AML-193 (cell line): ENCODE measurements around the gene EIF6.

Experiments
- DNase-seq, 2 experiments: peaks; one replicate each; lab custom pipeline; 2025; lab: John Stamatoyannopoulos, UW

EIF6 gene

GRCh38 chr20:35312318-35312717 lies 27.7 kb upstream of the EIF6 start:
- DNase-seq: no peak

DNA sequence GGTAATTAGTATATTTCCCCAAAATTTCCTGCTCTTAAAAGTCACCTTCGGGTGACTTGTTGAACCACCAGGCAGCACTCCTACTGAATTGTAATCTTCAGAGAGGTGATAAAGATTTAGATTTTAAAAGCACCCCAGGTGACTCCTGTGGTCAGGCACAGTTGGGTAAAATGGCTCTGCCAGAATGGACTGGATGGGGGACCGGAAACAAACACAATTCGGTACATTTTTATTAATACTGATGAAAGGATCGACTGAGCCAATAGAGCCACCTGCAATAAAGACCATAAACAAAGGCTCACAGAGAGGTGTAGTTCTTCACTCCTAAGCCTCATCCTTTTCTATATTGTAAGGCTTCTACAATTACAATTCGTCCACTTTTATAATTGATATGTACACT lies 27.2 kb upstream of the EIF6 start:
- DNase-seq: no peak

GRCh38 chr20:35311409-35311808 lies 26.8 kb upstream of the EIF6 start:
- no peak for DNase-seq

GRCh38 chr20:35307666-35308653 lies 23.4 kb upstream of the EIF6 start:
- no peak for DNase-seq

GRCh38 chr20:35306931-35307517 lies 22.5 kb upstream of the EIF6 start:
- DNase-seq: peak; percentile 33 to 45

GRCh38 chr20:35305682-35306556 lies 21.3 kb upstream of the EIF6 start:
- peak; percentile 12 to 41 for DNase-seq

DNA sequence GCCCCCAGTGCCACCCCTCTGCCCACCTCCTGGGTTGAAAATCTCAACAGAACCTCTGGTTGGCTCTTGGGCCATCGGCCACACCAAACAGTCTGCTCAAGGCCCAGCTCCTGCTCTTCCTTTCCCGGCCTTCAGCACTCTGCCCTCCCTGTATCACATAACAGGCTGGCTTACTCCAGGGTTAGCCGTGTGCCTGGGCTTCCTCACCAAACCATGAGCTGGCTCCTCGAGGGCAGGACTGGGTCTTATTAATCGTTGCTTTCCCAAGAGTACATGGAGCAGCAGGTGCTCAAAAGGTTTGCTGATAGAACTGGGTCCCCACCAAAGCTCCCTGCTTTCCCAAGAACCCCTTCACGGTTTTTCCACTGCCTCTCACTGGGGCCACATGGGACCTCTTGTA lies 20.4 kb upstream of the EIF6 start:
- DNase-seq: no peak

- DNase-seq: peak; percentile 79 to 82
Observed at GRCh38 chr20:35303735-35304491, 19.3 kb upstream of the EIF6 start.

DNA sequence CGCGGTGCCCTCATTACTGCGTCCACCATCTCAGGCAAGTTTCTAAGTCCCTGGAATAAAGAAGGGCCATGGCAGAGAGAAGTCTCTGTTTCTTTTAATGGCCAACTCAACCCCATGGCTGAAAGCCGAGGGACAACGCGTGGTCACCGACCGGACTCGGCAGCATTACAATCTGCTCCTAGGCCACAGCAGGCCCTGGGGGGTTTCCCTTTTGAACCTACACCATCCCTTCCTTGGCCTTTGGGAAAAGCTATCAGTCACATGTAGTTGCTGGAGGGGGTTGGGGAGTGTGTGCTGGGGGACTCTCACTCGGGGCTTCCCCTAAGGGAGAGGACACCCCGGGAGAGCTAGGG lies 18.8 kb upstream of the EIF6 start:
- no peak for DNase-seq

DNA sequence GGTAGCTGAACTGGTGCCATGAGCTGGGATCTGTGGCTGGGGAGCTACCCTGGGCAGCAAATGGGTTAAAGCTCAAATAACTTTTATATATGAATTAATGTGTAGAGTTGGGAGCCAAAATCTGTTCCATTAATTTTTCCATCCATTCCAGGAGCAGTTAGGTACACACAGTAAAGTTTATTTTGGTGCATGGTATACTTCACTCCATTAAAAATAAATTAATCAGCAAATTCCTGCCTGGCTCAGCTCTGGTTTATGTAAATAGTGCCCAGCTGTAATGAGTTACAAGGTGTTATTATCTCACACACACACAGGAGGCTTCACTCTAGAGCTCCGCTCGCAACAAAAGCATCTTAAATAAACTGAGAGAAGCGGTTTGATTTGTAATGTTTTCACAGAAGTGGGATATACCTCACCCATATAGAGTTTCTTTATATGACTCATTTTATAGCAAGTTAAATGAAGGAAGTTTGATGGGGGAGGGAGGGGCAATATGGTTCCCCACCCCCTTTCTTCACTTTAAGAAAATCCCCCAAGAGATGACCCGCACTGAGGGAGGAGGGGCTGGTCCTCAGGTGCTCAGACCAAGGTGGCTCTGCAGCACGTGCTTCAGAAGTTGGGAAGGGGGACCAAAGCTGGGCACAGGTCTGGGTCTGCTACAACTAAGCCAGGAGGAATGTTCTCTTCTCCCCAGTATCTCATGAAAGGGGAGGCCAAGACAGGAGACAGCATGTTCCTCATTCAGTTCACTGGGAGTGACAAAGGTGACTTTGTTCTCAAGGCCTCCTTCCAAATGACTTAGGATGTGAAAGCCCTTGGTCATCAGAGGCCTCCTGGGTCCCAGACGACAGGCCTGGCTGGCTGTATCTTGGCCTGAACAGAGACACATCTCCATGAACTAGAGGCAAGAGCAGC lies 18.1 kb upstream of the EIF6 start:
- no peak for DNase-seq

- no peak for DNase-seq
Observed at GRCh38 chr20:35301426-35301825, 16.9 kb upstream of the EIF6 start.

- DNase-seq: no peak
Observed at GRCh38 chr20:35300469-35301262, 16.1 kb upstream of the EIF6 start.

DNA sequence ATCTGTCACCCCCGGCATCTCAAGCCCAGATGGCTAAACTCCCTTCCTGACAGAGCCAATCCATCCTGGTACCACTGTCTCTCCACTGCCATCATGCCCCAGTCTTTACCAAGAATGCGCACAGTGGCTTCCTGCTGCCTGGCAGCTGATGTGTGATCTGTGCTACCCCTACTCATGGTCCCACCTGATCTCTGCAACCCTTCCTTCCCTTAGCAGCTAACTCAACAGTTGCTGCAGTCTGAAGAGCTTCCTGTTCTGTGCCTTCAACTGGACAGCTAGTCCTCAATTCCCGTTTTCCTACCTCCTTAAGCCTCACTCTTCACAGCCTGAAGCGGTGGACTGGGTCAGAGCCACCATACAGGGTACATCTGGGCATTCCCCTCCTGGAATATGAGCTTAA lies 15.2 kb upstream of the EIF6 start:
- DNase-seq: no peak

DNA sequence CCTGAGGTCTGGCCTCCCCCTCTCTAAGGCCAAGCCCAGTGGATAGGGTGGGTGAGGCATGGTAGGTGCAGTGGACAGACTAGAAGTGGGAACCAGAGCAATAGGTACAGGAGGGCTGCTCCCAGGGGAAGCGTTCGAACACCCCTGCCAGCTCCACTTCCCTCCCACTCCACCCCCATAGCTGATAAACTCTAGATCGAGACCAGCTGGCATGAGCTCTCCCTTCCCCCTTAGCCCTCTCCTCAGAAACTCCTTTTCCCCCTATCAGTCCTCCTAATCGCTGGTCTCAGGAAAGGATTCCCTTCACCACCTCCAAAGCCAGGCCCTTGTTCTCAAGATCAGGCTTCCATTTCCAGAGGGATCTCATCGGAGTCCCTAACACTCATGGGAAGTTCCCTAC lies 13.7 kb upstream of the EIF6 start:
- no peak for DNase-seq

DNA sequence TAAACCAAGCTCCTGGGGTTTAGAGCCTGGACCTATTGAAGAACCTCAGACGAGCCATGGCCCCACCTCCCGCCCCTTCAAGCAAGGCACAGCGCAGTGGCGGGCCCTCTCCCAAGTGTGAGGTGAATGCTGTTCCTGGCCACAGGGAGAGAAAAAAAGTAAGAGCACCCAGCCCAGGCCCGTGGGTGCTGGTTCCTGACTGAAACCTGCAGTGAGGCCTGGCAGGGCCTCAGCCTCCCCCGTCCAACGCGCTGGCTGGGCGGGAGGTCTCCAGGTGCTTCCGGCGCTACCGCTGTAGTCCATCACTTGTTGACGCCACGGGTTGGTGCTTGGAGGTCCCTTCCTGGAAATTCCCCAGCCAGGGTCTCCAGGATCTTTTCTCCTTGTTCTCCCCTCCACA lies 13.2 kb upstream of the EIF6 start:
- no peak for DNase-seq

DNA sequence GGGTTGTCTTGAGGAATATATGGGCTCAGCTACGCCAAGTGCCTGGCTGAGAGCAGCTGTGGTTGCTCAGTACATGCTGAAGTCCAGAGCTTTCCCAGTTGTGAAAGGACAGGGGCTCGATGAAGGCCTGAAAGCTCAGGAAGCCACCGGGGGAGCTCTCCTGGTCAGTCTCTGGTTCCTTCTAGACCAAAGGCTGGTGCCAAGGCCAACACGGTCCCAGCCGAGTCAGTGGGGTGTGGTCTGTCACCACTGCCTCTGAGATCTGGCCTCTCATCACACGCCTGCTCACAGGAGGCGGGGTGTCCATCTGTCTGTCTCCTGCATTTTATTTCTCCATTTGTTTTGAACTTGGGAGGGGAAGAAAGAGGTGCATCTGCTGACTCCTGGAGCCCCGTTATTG lies 12.6 kb upstream of the EIF6 start:
- DNase-seq: no peak

DNA sequence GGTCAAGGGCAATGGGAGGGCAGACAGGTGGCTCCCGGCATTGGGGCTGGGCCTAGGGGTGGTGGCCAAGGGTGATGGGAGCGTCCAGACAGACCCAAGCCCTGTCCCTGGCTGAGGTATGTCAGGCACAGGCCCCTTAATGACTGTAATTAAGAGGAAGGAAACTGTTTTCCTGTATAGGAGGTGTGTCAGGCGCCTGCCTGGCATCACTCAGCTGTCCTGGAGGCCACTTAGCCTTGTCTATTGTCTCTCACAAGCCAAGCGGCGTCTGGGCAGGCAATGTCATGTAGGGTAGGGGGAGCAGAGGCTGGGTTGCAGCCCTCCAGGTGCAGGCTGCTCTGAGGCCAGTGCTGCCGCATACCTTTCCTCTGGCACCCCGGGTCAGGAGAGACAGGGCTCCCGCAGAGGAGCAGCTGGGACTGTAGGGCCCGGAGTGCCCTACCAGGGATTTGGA lies 11.6 kb upstream of the EIF6 start:
- DNase-seq: no peak

- DNase-seq: no peak
Observed at GRCh38 chr20:35295674-35296073, 11.1 kb upstream of the EIF6 start.

DNA sequence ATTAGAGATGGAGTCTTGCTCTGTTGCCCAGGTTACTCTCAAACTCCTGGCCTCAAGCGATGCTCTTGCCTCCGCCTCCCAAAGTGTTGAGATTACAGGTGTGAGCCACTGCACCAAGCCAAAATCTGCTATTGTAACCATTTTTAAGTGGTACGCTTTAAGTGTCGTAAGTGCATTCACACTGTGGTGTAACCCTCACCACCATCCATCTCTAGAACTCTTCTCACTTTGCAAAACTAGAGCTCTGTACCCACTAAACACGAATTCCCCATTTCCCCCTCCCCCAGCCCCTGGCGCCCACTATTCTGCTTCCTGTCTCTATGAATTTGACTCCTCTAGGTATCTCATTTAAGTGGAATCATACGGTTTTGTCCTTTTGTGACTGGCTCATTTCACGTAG lies 10.5 kb upstream of the EIF6 start:
- DNase-seq: no peak

DNA sequence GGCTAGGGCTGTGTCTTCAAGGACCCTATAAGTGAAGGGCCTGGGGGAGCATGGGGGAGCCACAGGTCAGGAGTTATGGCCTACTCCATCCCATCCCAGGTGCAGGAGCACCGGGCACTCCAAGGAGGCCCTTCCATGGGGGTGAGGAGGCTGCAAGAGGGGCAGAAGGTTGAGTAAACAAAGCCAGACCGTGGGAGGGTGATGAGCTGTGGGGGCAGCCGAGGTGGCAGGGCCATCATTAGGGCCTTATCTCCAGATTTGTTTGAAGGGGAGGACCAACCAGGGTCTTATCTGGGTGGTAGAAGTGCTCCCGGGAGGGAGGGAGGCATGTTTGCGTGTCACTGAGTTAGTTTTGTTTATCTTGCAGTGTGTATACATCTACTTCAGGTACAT lies 9.7 kb upstream of the EIF6 start:
- DNase-seq: no peak
